ENCODE results near the gene UNC13D. TPM values are rescaled to one million over a fixed set of nuclear protein-coding genes. Genes with fewer than 3 reads are reported as not detected.
A peak's percentile ranks its signal among the peaks of the same experiment; 100 is the strongest.
"Not testable (repeated sequence)": the region's sequence is repeated elsewhere in the genome, so short reads cannot be mapped to it uniquely, and the experiment has no call there.

Gene UNC13D
- total and polyA plus RNA-seq, 5 donors from 2014 or later: 41.6 to 149 (median 46.6) TPM

GRCh38 chr17:75888484-75888883 lies 44.3 kb upstream of the UNC13D start:
- no peak overlapping the region for H3K27ac Mint-ChIP-seq
- Histone ChIP-seq H3K4me1 (ENCODE audit: control insufficient read depth, insufficient read depth, low read length, poor library complexity, severe bottlenecking) (no peaks in the 10 kb centered on the region), H3K9me3 (ENCODE audit: control insufficient read depth in 2 of 2, low read length in 2 of 2) (no peaks in the 10 kb centered on the region), H3K4me3 (ENCODE audit: low read depth, low read length) (no peak overlapping the region), H3K27me3 (ENCODE audit: control insufficient read depth, insufficient read depth, low read length) (no peaks in the 10 kb centered on the region), H3K36me3 (ENCODE audit: control insufficient read depth, insufficient read depth, low read length) (peaks cover 3% of the 10 kb centered on the region), H3K27ac (ENCODE audit: insufficient read depth, low read length, poor library complexity, severe bottlenecking) (no peak overlapping the region)
- DNase-seq (no peak), ATAC-seq (ENCODE audit: low read depth in 2 of 2) (no peak)
- peaks cover 0 to 2% (median 0%) of the 10 kb centered on the region in 4 donors for H3K4me1 Mint-ChIP-seq
- no peaks in the 10 kb centered on the region for H3K27me3 Mint-ChIP-seq
- H3K9me3 Mint-ChIP-seq: no peaks in the 10 kb centered on the region
- H3K36me3 Mint-ChIP-seq: peaks cover 3% of the 10 kb centered on the region
- H3K4me3 Mint-ChIP-seq: no peak overlapping the region

DNA sequence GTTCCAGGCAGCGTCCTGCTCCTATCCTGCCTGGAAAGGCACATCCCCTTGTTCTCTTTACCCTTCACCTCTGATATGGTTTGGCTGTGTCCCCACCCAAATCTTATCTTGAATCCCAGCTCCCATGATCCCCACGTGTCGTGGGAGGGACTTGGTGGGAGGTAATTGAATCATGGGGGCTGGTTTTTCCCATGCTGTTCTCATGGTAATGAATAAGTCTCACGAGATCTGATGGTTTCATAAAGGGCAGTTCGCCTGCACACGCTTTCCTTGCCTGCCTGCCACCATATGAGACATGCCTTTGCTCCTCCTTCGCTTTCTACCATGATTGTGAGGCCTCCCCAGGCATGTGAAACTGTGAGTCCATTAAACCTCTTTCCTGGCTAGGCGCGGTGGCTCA lies 41.7 kb upstream of the UNC13D start:
- Mint-ChIP-seq H3K4me3 (peak overlapping the region in 1 of 4 donors; percentile 56), H3K27ac (peak overlapping the region in 2 of 3 donors; percentile 38 to 59)
- H3K4me1 ChIP-seq (ENCODE audit: control insufficient read depth, insufficient read depth, low read length, poor library complexity, severe bottlenecking); H3K36me3 ChIP-seq (ENCODE audit: control insufficient read depth, insufficient read depth, low read length); H3K4me3 ChIP-seq (ENCODE audit: low read depth, low read length); ATAC-seq (ENCODE audit: low read depth in 2 of 2); H3K27me3 Mint-ChIP-seq; H3K36me3 Mint-ChIP-seq; H3K4me1 Mint-ChIP-seq; DNase-seq; H3K27me3 ChIP-seq (ENCODE audit: control insufficient read depth, insufficient read depth, low read length); H3K9me3 Mint-ChIP-seq; H3K27ac ChIP-seq (ENCODE audit: insufficient read depth, low read length, poor library complexity, severe bottlenecking); H3K9me3 ChIP-seq (ENCODE audit: control insufficient read depth in 2 of 2, low read length in 2 of 2): not testable (repeated sequence)

DNA sequence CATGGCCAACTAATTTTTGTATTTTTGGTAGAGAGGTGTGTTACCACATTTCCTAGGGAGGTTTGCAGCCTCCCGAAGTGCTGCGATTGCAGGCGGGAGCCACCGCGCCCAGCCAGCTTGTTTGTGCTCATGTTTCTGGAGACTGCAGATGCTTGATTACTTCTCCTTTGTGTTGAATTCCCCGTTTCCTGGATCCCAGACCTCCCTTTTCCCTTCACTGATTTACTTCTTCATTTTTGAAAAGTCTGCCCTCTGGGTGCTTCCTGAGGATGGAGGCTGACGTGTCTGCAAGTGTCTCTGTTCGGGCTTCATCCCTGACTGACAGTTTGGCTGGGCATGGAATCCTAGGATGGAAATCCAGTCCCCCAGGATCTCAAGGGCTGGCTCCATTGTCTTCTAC lies 41.2 kb upstream of the UNC13D start:
- Mint-ChIP-seq H3K27ac (peak overlapping the region in 1 of 3 donors; percentile 59), H3K4me3 (peak overlapping the region in 1 of 4 donors; percentile 56), H3K27me3 (peaks cover 5% of the 10 kb centered on the region), H3K4me1 (no peaks in the 10 kb centered on the region), H3K9me3 (no peaks in the 10 kb centered on the region), H3K36me3 (peaks cover 3% of the 10 kb centered on the region)
- no peak overlapping the region for H3K27ac ChIP-seq (ENCODE audit: insufficient read depth, low read length, poor library complexity, severe bottlenecking)
- no peaks in the 10 kb centered on the region for H3K9me3 ChIP-seq (ENCODE audit: control insufficient read depth in 2 of 2, low read length in 2 of 2)
- DNase-seq (no peak), ATAC-seq (ENCODE audit: low read depth in 2 of 2) (no peak)
- no peak overlapping the region for H3K4me3 ChIP-seq (ENCODE audit: low read depth, low read length)
- no peaks in the 10 kb centered on the region for H3K36me3 ChIP-seq (ENCODE audit: control insufficient read depth, insufficient read depth, low read length)
- no peaks in the 10 kb centered on the region for H3K27me3 ChIP-seq (ENCODE audit: control insufficient read depth, insufficient read depth, low read length)
- H3K4me1 ChIP-seq (ENCODE audit: control insufficient read depth, insufficient read depth, low read length, poor library complexity, severe bottlenecking): no peaks in the 10 kb centered on the region

- H3K27ac ChIP-seq (ENCODE audit: insufficient read depth, low read length, poor library complexity, severe bottlenecking): no peak overlapping the region
- no peaks in the 10 kb centered on the region for H3K27me3 ChIP-seq (ENCODE audit: control insufficient read depth, insufficient read depth, low read length)
- H3K4me3 ChIP-seq (ENCODE audit: low read depth, low read length): no peak overlapping the region
- H3K36me3 ChIP-seq (ENCODE audit: control insufficient read depth, insufficient read depth, low read length): no peaks in the 10 kb centered on the region
- Mint-ChIP-seq H3K4me3 (peak overlapping the region in 1 of 4 donors; percentile 51), H3K27me3 (peaks cover 12% of the 10 kb centered on the region), H3K4me1 (peaks cover 0 to 18% (median 3%) of the 10 kb centered on the region in 4 donors), H3K9me3 (no peaks in the 10 kb centered on the region), H3K36me3 (no peaks in the 10 kb centered on the region), H3K27ac (peak overlapping the region in 1 of 3 donors; percentile 43)
- H3K9me3 ChIP-seq (ENCODE audit: control insufficient read depth in 2 of 2, low read length in 2 of 2): no peaks in the 10 kb centered on the region
- DNase-seq: no peak
- peaks cover 17% of the 10 kb centered on the region for H3K4me1 ChIP-seq (ENCODE audit: control insufficient read depth, insufficient read depth, low read length, poor library complexity, severe bottlenecking)
- no peak for ATAC-seq (ENCODE audit: low read depth in 2 of 2)
Observed at GRCh38 chr17:75881678-75882454, 37.7 kb upstream of the UNC13D start.

DNA sequence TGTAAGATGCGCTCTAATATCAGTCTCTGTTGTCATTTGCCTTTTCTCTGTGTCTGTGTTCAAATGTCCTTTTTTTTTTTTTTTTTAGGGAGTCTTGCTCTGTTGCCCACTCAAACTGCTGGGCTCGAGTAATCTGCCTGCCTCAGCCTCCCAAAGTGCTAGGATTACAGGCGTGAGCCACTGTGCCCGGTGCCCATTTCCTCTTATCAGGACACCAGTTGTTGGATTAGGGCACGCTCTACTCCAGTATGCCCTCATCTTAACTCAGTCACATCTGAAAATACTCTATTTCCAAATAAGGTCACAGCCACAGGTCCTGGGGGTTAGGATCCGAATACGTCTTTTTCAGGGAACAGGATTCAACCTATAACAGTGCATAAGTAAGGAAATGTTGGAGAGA lies 36.1 kb upstream of the UNC13D start:
- Histone ChIP-seq H3K4me1 (ENCODE audit: control insufficient read depth, insufficient read depth, low read length, poor library complexity, severe bottlenecking) (peaks cover 33% of the 10 kb centered on the region), H3K27me3 (ENCODE audit: control insufficient read depth, insufficient read depth, low read length) (no peaks in the 10 kb centered on the region), H3K9me3 (ENCODE audit: control insufficient read depth in 2 of 2, low read length in 2 of 2) (no peaks in the 10 kb centered on the region), H3K27ac (ENCODE audit: insufficient read depth, low read length, poor library complexity, severe bottlenecking) (no peak overlapping the region), H3K36me3 (ENCODE audit: control insufficient read depth, insufficient read depth, low read length) (no peaks in the 10 kb centered on the region), H3K4me3 (ENCODE audit: low read depth, low read length) (no peak overlapping the region)
- Mint-ChIP-seq H3K4me1 (peaks cover 0 to 34% (median 8%) of the 10 kb centered on the region in 4 donors), H3K4me3 (peak overlapping the region in 3 of 4 donors; percentile 45 to 88 (median 47)), H3K27ac (no peak overlapping the region), H3K36me3 (no peaks in the 10 kb centered on the region), H3K9me3 (no peaks in the 10 kb centered on the region), H3K27me3 (peaks cover 12% of the 10 kb centered on the region)
- no peak for ATAC-seq (ENCODE audit: low read depth in 2 of 2)
- no peak for DNase-seq

DNA sequence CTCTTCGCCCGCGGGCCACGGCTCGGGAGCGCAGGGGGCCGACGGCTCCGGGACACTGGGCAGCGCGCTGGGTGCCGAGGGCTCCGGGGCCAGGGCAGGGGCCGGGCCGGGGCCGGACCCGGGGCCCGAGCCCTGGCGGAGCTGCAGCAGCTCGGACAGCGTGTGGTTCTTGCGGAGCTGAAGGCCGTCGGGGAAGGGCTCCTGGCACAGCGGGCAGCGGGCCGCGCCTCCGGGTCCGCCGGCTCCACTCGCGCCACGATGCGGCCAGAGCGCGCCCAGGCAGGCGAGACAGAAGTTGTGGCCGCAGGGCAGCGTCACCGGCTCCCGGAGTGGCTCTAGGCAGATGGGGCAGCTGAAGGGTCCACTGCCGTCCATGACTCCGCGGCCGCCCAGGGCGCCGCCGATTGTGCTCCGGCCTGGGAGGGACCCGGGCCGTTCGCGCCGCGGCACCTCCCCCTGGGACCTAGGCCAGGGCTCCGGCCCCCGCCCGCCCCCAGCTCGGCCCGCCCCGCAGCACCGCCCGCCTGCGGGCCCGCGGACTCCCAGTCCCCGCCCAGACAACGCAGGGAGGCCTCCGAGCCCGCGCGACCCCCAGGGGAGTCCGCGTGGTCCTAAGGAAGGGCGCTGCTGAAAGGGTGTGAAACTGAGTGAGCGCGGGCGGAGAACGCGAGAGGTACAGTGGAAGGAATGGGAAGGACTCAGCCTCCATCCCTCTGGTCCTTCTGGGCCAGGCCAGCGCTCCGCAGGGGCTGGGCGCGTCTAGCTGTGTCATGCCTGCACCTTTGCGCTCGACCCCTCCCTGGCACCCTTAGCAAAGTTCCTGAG lies 34.2 kb upstream of the UNC13D start, which contains the start of gene TRIM47:
Gene TRIM47, minus strand, starts transcription at position 408 of the 825 bp plus-strand sequence. Its CDS starts 33 bp downstream, at position 375.
- Histone ChIP-seq H3K27me3 (ENCODE audit: control insufficient read depth, insufficient read depth, low read length) (no peaks in the 10 kb centered on the region), H3K4me1 (ENCODE audit: control insufficient read depth, insufficient read depth, low read length, poor library complexity, severe bottlenecking) (peaks cover 42% of the 10 kb centered on the region), H3K36me3 (ENCODE audit: control insufficient read depth, insufficient read depth, low read length) (peaks cover 5% of the 10 kb centered on the region), H3K4me3 (ENCODE audit: low read depth, low read length) (peak within 1 kb of the TSS; percentile 62), H3K9me3 (ENCODE audit: control insufficient read depth in 2 of 2, low read length in 2 of 2) (no peaks in the 10 kb centered on the region), H3K27ac (ENCODE audit: insufficient read depth, low read length, poor library complexity, severe bottlenecking) (peak within 1 kb of the TSS; percentile 75)
- Mint-ChIP-seq H3K27me3 (peaks cover 12% of the 10 kb centered on the region), H3K27ac (peak within 1 kb of the TSS; percentile 89 to 97 (median 95)), H3K4me1 (peaks cover 0 to 46% (median 13%) of the 10 kb centered on the region in 4 donors), H3K9me3 (no peaks in the 10 kb centered on the region), H3K36me3 (no peaks in the 10 kb centered on the region), H3K4me3 (peak within 1 kb of the TSS; percentile 86 to 96 (median 90))
- no peak for DNase-seq
- no peak for ATAC-seq (ENCODE audit: low read depth in 2 of 2)

- Histone ChIP-seq H3K4me3 (ENCODE audit: low read depth, low read length) (peak overlapping the region; percentile 62), H3K27ac (ENCODE audit: insufficient read depth, low read length, poor library complexity, severe bottlenecking) (peak overlapping the region; percentile 75), H3K9me3 (ENCODE audit: control insufficient read depth in 2 of 2, low read length in 2 of 2) (no peaks in the 10 kb centered on the region), H3K4me1 (ENCODE audit: control insufficient read depth, insufficient read depth, low read length, poor library complexity, severe bottlenecking) (peaks cover 48% of the 10 kb centered on the region), H3K36me3 (ENCODE audit: control insufficient read depth, insufficient read depth, low read length) (peaks cover 5% of the 10 kb centered on the region), H3K27me3 (ENCODE audit: control insufficient read depth, insufficient read depth, low read length) (no peaks in the 10 kb centered on the region)
- Mint-ChIP-seq H3K4me3 (peak overlapping the region; percentile 86 to 96 (median 90)), H3K4me1 (peaks cover 0 to 52% (median 17%) of the 10 kb centered on the region in 4 donors), H3K36me3 (no peaks in the 10 kb centered on the region), H3K27me3 (peaks cover 10% of the 10 kb centered on the region), H3K27ac (peak overlapping the region; percentile 89 to 97 (median 95)), H3K9me3 (no peaks in the 10 kb centered on the region)
- ATAC-seq (ENCODE audit: low read depth in 2 of 2) (peak; percentile 76 to 79), DNase-seq (peak; percentile 53 to 84 (median 71))
Observed at GRCh38 chr17:75877752-75878173, 33.6 kb upstream of the UNC13D start.

Data from CD4-positive, CD25-positive, alpha-beta regulatory T cell (primary cell).